ENCODE results near the gene GALNS.

The GALNS gene

DNA sequence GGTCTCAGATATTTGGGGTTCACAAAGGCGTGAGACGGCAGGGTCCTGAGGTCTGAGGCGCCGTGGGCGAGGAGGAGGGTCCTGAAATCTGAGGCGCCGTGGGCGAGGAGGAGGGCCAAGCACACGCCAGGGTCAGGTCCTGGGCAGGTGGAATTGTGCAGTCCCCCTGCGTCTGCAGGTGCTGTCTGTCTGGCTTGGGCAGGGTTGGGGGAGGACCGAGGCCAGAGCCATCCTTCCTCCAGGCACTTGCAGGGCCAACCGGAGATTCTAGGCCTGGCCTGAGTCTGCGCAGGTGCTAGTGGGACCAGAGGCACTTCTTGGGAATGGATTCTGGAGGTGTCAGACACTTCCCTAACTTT, 42.6 kb downstream of the GALNS start:
- FAIRE-seq, result no peak

DNA sequence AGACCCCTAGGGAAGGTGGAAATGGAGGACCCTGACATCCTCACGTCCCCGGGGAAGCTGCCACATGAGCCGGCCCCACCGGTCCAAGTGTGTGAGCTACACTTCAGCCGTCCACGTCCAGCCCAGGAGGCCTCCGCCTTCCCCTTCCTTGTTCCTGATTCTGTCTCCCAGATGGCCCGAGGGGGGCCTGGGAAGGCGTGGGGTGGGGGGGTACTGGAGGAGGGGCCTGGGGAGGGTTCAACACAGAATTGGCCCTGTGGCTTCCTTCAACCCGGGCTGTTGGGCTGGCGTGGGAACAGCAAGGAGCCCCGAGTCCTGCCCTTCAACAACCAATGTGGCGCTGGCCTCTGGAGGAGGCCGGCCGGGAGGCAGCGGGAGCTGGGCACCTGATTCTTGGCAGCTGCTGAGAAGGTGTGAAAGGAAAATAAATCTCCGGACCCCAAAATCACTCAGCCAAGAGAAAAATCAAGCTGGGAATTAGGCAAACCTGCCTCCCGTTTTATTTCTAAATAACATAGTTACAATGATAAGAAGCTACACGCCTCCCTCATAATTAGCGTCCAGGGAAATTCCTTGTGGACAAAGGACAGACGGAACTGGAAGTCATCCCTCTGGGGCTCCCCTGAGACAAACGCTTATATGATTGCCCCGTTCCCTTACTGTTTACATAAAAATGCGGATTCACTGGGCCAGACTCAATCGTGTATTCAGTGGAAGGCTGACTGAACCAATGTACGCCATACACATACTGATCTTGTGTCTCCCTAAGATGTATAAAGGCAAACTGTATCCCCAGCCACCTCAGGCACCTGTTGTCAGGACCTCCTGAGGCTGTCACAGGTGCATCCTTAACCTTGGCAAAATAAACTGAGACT, 43.2 kb downstream of the GALNS start:
- FAIRE-seq, result no peak

GRCh38 chr16:88812513-88813268, 44.1 kb downstream of the GALNS start:
- FAIRE-seq, result no peak

DNA sequence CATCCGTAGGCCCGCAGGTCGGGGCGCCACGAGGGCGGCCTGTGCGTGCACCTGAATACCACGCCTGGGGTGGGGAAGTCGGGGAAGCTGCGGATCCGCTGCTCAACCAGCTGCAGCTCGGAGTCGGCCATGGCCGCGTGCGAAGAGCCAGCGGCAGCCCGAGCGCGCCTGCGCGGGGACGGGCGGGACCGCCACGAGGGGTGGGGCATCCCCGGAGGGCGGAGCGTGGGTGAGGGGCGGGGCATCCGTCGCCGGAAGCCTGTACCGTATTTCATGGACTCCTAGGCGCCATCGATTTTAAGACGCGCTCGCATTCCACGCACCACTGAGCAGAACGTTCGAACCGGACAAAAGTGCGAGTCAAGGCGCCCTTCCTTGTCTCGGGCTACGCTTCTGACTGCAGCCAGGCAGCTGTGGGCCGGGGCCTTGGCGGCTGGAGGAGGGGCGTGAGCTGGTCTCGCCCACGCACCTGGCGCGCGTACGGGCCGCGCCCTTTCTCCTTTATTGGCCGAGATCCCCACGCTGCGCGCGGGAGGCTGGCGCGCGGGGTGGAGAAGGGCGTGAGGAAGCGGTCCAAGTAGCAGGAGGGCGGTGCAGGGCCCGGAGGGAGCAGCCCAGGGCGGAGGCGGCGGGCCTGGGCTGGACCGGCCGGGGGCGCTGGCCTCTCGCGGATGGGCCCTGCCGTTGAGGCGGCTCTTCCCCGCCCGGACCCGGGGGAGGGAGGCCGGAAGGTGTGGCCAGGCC, 44.8 kb downstream of the GALNS start, which contains the start of gene APRT:
TSS of gene APRT (minus strand) at position 160 of the 744 bp plus-strand sequence. CDS start at position 131, 29 bp downstream.
- no peak for FAIRE-seq

DNA sequence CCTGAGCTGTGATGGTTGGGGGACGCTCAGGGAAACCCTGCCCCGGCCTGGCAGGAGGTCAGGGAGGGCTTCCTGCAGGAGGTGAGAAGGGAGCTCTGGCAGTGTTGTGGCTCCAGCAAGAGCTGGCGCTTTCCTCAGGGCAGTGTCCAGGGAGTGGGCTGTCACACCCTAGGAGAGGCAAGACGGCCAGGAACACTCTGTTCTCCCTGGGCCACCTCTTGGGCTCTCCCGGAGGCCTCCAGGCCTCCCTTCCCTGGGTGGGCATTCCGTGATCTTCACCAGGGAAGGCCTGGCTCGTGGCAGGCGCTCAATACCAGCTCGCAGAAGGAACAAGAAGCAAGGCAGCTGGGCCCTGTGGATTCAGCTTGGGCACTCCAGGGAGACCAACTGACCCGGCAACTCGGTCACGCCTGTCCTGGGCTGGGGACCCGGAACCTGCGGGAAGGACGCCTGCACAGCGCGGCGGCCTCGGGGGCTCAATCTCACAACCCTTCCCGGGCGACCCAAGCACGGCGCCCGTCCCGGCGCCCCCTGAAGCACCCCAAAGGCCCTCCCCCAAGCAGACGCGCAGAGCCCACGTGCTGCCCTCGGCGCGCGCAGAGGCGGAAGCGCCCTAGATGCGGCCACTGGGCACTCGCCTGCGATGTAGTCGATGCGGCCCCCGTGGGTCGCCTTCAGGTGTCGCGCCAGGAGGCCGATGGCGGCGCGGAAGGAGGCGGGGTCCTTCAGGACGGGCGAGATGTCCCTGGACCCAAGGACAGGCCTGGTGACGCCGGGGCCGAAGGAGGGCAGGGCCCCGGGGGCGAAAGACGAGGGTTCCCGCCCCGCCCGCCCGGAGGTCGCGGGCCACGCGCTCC, 45.6 kb downstream of the GALNS start:
- no peak for FAIRE-seq

- FAIRE-seq, result no peak
Observed at GRCh38 chr16:88810166-88810911, 46.4 kb downstream of the GALNS start.

- FAIRE-seq, result no peak
Observed at GRCh38 chr16:88809676-88810165, 47.0 kb downstream of the GALNS start.

DNA sequence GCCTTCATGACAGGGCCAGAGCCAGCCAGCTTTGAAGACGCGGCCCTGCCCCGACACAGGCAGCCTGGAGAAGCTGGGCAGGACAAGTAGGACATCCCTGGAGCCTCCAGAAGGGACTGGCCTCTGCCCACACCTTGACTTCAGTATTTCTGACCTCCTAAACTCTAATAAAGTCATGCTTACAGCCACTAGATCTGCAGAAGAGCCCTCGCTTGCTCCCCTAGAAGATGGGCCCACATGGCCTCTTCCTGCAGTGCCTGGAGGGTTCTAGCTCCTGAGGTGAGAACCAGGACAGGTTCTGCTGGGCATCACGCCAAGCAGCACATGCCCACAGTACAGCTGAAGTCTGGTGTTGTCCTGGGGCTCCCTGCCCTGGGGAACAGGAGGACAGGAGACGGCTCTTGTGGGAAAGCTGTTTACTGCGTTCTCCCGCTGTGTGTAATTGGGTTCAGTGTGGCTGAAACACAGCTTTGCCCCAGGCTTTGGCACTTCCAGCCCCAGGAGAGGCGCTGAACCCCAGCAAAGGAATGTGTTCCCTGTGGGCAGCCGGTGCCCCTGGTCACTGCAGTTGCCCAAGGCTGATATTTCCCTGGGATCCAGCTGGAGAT, 47.6 kb downstream of the GALNS start:
- no peak for FAIRE-seq

- FAIRE-seq, result no peak
Observed at GRCh38 chr16:88807626-88808453, 48.9 kb downstream of the GALNS start.

DNA sequence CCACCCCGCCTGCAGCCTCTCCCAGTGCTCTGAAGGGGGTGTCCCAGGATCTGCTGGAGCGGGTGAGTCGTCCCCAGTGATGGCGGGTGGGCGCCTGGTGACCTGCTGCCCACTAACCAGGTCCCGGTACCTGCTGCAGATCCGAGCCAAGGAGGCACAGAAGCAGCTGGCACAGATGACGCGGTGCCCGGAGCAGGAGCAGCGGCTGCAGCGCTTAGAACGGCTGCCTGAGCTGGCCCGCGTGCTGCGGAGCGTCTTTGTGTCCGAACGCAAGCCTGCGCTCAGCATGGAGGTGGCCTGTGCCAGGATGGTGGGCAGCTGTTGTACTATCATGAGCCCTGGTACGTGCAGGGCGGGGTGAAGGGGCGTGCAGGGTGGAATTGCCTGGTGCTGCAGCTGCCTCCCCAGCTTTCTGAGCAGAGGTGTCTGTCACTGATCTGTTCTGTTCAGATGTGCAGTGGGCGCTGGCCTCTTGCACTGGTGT, 49.6 kb downstream of the GALNS start:
- FAIRE-seq, result no peak

DNA sequence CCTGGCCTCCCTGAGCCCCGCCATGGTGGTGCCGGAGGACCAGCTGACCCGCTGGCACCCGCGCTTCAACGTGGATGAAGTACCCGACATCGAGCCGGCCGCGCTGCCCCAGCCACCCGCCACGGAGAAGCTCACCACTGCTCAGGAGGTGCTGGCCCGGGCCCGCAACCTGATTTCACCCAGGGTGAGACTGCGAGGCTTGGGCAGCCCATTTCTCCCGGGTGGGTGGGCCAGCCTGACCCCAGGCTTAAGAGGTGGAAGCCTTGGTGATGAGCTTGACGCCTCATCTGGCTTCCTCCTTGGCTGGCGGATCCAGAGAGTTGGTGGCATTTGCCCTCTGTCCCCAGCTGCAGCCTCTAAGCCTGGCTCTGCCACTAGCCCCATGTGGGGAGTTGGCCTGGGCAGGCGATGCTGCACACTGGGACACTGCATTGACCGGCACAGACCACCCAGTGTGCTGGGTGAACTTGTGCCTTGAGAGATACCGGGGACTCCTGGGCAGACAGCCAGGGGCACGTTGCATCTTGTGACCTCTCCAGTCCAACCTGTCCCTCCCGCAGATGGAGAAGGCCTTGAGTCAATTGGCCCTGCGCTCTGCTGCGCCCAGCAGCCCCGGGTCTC, 50.1 kb downstream of the GALNS start:
- no peak for FAIRE-seq

- no peak for FAIRE-seq
Observed at GRCh38 chr16:88805887-88806393, 50.8 kb downstream of the GALNS start.

DNA sequence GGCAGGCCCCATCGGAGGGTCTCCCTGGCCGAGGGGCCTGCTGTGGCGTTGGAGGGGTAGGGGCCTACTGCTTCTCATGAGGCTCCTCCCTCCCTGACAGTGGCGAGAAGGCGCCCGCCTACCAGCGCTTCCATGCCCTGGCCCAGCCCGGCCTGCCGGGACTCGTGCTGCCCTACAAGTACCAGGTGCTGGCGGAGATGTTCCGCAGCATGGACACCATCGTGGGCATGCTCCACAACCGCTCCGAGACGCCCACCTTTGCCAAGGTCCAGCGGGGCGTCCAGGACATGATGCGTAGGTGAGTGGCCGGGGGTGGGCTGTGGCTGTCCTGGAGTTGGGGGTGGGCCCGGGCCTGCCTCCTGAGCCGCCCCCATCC, 51.4 kb downstream of the GALNS start:
- no peak for FAIRE-seq

GRCh38 chr16:88804552-88805339, 52.0 kb downstream of the GALNS start:
- no peak for FAIRE-seq

DNA sequence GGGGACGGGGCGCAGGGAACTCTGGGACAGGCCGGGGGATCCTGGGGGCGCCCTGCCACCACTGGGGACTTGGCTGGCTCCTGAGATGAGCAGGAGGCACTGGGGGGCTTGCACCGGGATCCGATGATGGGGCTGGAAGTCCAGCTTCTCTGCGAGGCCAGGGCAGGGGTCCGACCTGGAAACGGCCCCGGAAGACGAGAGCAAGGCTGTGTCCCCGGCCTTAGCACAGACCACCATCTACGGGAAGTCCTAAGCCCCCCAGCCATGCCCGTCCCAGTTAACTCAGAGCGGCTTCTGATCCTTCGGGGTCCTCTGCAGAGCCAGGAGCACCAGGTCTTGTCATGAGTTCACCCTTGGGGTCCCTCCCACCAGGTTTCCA, 52.6 kb downstream of the GALNS start:
- FAIRE-seq, result no peak

DNA sequence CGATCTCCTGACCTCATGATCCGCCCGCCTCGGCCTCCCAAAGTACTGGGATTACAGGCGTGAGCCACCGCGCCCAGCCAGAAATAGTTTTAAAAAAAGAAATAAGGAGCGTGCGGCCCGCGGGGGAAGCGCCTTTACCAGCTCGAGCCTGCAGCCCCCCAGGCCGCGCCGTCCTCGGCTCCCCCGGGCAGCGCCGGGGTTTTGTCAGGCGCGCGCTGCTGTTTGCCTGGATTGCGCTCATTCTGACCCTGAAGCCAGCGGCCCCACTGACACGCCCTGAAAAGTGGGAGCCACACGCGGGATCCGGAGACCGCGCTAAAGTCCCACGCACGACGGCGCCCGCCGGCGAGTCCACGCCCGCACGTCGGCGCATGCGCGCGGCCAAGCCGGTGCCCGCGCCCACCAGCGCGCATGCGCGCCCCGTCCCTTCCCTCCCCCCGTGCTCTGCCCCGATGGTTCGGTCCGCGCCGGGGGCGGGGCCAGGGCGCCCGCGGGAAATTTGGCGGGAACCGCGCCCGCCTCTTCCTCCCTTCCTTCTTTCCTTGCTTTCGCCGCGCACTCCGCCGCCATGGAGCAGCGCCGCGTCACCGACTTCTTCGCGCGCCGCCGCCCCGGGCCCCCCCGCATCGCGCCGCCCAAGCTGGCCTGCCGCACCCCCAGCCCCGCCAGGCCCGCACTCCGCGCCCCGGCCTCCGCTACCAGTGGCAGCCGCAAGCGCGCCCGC, 53.3 kb downstream of the GALNS start, which contains the start of gene CDT1:
TSS of gene CDT1 (plus strand) at position 526 of the 724 bp plus-strand sequence. CDS start at position 569, 43 bp downstream.
- FAIRE-seq, result no peak

GRCh38 chr16:88800277-88800592, 56.5 kb downstream of the GALNS start:
- no peak for FAIRE-seq

Measured in islet of Langerhans (tissue), 1 donor.